NCI-H128 (cell line): ENCODE results near the gene POLR2B.
"Not testable (repeated sequence)": the region's sequence is repeated elsewhere in the genome, so short reads cannot be mapped to it uniquely, and the experiment has no call there.

Experiments used
- DNase-seq: peaks from one replicate; lab custom pipeline; 2025; ENCODE audit not compliant: unreplicated experiment; lab: John Stamatoyannopoulos, UW

POLR2B gene

DNA sequence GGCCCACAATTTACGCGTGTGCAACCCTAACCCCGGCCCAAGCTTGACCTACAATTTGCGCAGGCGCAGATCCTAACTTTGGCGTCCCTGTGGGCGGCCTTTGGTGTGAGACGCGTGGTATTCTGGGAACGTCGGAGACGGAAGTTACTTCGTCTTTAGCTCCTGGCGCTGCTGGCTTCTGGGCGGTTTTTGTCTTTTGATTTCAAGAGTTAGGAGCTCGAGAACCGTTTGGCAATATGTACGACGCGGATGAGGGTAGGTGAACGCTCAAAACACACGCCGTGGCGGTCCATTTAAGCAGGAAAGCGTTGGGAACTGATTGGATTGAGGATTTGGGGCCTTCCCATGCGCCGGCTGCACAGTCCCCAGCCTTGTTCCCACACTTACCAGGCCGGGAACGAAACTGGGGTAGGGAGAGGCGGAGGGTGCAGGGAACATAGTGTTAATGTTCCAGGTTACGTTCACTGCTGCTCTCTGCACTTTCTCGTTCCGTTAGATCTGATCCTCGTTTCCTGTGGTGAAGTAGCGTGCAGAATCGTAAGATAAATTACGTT lies at the start of gene POLR2B:
POLR2B (plus strand) TSS at position 147 of the 554 bp plus-strand sequence; CDS start at position 237, 90 bp downstream.
- peak; percentile 75 for DNase-seq

DNA sequence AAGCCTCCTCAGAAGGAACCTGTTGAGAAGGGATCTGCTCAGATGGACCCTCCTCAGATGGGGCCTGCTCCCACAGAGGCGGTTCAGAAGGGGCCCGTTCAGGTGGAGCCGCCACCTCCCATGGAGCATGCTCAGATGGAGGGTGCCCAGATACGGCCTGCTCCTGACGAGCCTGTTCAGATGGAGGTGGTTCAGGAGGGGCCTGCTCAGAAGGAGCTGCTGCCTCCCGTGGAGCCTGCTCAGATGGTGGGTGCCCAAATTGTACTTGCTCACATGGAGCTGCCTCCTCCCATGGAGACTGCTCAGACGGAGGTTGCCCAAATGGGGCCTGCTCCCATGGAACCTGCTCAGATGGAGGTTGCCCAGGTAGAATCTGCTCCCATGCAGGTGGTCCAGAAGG lies 48.1 kb upstream of the POLR2B start:
- DNase-seq: no peak

DNA sequence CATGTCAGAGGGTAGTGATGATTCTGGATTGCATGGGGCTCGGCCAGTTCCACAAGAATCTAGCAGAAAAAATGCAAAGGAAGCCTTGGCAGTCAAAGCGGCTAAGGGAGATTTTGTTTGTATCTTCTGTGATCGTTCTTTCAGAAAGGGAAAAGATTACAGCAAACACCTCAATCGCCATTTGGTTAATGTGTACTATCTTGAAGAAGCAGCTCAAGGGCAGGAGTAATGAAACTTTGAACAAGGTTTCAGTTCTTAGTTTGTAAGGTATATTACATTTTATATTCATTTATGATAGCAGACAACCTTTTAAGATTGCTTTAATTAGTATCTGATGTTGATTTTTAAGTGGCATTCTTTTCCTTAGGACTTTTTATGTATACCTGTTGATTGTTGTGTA lies 46.8 kb upstream of the POLR2B start:
- no peak for DNase-seq

DNA sequence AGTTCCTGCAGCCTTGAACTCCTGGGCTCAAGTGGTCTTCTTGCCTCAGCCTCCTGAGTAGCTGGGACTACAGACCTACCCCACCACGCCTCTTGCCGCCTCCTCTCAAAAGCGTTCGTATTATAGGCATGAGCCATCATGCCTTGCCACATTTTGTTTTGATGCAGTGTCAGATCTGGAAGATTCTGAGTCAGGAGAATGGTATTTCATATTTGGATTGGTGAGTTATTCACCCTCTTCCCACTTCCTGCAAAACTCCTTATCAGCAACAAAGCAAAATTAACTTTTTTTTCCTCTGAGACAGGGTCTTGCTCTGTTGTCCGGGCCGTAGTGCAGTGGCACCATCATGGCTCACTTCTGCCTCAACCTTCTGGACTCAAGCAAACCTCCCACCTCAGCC lies 41.4 kb upstream of the POLR2B start:
- DNase-seq: no peak

DNA sequence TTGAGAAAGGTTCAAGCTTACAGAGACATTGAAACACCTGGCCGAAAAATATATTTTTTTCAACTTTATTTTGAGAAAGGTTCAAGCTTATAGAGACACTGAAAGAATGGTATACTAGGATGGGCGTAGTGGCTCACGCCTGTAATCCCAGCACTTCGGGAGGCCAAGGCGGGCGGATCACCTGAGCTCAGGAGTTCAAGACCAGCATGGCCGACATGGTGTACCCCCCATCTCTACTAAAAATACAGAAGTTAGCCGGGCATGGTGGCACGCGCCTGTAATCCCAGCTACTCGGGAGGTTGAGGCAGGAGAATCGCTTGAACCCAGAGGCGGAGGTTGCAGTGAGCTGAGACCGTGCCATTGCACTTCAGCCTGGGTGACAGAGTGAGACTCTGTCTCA lies 38.9 kb upstream of the POLR2B start:
- DNase-seq: not testable (repeated sequence)

DNA sequence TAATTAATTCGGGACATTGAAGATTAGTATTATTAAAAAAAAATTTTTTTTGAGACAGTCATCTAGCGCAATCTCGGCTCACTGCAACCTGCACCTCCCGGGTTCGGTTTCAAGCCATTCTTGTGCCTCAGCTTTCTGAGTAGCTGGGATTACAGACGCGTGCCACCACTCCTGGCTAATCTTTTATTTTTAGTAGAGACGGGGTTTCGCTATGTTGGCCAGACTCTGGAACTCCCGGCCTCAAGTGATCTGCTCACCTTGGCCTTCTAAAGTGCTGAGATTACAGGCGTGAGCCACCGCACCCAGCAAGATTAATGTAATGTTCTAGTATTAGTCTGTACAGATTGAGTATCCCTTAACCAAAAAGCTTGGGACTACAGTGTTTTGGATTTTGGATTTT lies 38.3 kb upstream of the POLR2B start:
- DNase-seq: no peak

DNA sequence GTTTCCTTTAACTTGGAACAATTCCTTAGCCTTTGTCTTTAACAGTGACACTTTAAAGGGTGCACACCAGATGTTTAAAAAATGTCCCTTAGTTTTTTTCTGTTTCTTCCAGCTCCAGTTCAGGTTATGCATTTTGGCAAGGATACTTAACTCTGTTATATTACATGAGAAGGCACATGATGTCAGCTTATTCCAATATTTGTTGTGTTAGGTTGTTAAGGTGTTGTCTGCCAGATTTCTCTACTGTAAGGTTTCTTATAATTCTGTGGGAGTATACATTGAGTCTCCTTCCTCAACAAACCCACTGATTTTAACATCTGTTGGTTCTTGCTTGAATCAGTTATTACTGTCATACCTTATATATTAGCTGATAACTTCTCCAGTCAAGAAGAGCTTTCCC lies 37.7 kb upstream of the POLR2B start:
- DNase-seq: no peak

DNA sequence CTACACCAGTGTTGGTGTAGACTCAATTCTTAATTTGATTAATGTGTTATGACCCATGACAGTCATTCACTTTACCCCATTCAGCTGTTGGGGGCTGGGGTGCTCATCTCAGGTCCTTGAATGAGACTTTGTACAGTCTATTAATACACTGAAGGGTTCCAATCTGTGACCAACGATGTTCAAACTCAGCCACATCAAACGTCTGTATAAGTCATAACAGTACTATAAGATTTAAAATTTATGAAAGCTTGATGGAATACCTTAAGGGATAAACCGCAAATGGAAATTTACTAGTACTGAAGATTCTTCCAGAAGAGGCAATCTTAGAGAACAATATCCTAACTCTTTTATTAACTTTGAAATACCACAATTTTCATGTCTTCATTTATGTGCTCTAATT lies 37.3 kb upstream of the POLR2B start:
- no peak for DNase-seq

DNA sequence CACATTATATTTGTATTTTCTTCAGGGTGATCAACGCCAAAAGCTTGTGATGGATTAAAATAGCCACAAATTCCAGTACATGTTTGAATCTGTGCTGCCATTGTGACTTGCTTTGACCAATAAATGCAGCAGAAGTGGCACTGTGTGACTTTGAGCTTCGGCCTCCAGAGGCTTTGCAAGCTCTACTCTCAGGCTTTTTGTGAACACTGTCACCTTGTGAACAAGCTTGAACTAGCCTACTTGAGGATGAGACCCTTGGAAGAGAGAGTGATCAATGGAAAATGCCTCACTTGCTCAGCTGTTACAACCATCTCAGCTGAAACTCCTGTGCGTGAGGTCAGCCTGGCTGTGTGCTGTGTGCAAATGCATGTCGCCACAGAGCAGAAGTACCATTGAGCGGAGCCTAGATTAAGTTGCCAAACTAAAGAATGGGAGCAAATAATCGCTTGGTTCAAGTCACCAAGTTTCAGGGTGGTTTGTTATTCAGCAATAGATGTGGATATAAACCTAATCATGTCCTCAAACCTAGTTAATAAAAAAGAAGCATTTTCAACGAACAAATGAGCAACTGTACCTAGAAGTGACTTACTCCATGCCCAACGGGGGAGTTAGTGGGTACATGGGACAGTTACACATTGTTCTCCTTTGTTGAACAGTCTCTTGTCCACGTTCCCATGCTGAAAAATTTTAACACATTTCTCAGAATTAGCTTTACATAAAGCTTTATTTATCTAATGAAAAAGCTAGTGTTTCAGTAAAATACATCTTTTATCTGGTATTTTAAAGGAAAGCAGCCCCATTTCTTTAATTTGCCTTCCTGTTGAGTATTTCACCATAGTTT lies 24.8 kb upstream of the POLR2B start:
- no peak for DNase-seq

DNA sequence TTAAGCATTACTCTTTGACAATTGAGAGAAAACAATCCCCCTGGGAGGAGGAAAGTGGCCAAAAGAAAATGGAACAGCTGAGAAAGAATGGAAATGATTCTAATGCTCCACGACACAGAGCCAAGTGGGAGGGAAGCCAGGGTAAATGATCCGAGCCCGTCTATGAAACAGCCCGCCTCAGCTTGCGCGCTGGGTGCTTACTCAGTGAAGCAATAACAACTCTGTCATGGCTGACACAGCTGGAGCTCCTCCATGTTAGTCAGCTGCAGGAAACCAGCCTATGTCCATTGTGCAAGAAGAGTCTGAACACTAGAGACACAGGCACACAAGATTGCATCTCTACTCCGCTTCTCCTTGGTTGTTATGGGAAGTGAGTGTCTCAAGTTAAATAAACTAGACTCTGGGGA lies 20.6 kb upstream of the POLR2B start:
- DNase-seq: peak; percentile 18

DNA sequence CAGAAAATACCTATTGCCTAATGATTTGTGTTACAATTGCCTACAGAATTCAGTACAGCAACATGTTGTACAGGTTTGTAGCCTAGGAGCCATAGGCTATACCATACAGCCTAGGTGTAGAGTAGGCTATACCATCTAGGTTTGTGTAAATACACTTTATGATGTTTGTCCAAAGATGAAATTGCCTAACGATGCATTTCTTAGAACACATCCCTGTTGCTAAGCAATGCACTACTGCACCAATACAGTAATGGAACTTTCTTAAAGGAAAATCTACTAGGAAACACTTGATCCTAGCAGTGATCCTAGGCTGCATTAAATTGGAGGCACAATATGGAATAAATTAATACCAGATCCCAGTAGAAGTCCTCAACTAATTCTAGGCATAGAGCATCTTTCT lies 19.6 kb upstream of the POLR2B start:
- no peak for DNase-seq

DNA sequence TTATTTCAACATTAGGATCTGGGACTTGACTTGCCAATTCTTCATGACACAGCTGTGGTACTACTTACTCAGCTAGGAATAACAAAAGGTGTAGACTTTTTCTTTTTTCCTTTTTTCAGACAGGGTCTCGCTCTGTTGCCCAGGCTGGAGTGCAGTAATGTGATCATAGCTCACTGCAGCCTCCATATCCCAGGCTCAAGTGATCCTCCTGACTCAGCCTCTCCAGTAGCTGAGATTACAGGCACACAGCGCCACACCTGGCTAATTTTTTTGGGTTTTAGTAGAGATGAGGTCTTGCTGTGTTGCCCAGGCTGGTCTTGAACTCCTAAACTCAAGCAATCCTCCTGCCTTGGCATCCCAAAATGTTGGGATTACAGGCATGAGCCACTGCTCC lies 17.6 kb upstream of the POLR2B start:
- no peak for DNase-seq

DNA sequence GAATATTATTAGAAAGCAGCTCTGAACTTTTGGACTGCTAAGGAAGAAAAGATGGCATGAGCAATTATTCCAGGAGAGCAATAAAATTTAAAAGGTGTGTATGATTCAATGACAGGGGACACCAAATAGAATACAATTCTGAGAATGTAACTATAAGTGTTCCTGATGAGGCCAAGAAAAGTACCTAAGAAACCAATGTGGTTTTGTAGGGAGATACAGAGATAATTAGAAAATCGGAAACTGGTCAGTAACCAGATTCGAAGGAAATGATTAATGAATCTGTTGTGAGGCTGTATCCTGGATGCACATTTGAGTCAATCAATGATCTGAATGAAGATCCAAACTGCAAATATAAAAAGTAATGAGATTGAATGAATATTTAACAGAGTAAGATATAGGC lies 7.3 kb upstream of the POLR2B start:
- DNase-seq: no peak

DNA sequence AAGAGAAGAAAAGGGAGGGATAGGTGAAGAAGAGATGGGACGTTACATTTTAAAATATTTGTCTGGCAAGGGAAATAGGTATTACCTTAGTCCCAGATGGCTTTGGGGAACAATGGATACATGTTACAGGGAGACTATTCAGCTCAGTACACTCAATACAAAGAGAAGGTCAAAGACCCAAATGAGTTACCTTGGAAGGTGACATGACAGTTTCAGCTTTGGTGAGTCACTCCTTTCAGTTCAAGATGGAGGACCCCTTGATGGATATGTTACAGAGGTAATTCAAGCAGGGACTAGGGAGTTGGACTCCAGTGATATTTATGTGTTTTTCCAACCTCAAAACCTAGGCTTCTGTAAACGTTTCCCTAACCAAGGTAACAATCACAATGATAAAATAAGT lies 6.3 kb upstream of the POLR2B start:
- DNase-seq: no peak

DNA sequence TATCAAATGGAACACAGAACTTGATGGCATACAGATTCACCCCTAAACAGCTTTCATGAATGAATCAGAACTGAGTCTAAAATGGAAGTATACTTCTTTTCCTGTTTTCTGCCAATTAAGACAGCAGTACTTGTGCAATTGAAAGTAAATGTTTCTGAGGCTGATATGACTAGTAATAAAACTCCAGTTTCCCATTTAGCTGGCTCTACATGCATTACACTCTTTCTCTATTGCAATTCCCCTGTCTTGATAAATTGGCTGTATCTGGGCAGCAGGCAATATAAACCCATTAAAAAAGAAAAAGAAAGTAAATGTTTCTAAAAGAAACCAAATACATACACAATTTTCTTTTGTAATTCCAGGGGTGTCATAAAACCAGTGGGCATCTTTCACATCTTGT lies 5.9 kb upstream of the POLR2B start:
- DNase-seq: no peak

DNA sequence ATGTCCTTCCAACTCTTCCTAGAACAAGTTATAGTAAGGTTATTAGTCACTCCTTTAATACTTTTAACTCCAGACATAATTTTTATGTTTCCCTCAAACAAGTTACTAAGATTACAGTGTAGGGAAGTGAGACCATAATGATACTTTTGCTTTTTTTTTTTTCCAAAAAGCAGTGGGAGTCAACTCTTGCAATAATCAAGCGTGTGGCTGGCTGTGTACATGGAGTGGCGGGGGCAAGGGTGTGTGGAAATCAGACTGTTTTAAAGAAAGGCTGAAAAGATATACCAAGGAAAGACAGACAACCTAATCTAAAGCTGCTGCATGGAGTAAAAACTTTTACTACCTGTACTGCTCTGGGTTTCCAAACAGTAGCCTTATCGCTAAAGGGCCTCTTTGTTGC lies 5.4 kb upstream of the POLR2B start:
- no peak for DNase-seq

DNA sequence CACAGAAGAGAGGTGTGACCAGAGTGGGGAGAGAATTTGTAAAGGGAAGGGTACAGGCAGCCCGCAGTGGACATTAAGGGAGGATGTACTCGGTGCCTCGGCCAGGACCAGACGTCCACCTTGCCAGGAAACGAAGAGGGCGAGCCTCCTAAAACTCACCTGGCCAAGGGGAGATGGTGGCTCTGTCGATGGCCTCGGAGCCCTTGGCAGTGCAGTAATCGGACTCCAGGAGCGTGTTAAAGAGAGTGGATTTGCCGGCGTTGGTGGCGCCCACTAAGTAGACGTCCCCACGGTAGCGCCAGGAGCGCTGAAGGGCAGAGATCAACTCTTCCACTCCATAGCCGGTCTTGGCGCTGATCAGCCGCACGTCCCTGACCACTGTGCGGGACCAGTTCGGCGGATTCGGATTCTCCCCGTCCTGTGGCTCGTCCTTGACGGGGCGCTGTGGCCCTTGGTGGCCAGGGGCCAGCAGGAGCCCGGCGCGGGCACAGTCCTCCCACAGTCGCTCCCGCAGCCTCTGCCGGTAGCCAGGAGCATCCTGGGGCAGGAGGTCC lies 2.3 kb upstream of the POLR2B start:
- no peak for DNase-seq

DNA sequence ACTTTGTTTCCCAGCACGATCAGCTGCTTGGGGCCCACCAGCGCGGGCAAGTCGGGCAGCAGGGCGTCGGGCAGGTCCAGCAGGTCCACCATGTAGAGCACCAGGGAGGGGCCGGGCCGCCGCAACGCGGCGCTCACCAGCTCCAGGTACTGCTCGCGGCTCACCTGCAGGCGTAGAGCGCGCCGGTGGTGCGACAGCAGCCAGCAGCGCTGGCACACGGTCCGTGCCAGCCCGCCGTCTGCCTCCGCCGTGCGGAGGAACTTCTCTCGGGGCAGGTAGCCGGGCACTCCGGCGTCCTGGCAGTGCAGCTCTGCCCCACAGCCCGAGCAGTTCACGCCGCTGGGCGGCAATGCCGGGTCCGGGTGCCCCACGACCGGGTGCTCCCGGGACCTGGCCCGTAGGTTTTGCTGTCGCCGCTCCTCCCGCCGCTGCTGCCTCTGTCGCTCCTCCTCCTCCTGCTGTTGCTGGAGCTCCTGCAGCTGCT lies 1.8 kb upstream of the POLR2B start:
- DNase-seq: no peak

DNA sequence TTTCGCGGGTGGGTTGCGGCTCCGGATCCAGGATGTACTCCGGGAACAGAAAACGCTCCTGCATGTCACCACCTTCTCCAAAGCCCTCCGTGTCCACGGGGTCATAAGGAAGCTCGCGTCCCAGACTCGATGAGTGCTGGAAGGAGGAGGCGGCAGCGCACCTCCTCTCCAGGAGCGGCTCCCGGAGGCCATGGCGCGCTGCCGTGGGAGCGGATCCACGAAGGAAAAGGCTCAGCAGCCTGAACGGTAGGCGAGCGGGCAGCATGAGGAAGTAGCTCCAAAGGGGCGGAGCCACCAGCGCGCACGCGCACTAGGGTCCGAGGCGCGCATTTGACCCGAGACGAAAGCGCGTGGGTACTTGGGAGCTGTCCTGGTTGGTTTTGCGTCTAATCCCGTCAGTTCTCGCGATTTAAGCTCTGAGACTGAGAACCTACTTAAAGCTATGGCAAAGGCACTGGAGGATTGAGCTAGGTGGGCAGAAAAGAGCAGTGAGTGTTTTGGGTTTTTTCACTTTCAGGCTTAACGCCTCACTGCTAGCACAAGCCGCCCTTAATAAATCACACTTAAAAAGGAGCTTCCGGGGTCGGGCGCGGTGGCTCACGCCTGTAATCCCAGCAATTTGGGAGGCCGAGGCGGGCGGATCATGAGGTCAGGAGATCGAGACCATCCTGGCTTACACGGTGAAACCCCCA lies 1.2 kb upstream of the POLR2B start, which contains the start of gene NOA1:
NOA1 (minus strand) TSS at position 286 of the 692 bp plus-strand sequence; CDS start at position 265, 21 bp downstream.
- peak; percentile 80 for DNase-seq

DNA sequence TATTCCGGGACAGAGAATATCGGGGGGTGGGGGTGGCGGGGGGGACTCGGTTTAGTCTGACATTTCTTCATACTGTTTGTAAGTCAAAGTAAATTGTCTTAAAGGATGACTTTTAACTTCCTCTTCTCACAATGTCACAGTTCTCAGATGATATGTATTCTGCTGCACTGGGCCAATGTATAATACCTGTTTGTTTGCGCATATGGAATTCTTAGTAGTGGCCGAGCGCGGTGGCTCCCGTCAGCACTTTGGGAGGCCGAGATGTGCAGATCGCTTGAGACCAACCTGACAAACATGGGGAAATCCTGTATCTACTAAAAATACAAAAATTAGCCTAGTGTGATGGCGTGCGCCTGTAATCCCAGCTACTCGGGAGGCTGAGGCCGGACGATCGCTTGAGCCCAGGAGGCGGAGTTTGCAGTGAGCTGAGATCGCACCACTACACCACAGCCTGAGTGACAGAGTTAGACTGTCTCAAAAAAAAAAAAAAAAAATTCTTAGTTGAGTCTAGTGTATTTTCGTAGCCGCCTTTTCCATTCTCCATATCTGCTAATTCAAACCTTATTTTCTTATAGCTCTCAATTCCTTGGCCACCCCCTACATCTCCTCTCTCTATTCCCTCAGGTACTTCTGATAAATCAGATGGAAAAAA lies 851 bp downstream of the POLR2B start:
- DNase-seq: no peak

DNA sequence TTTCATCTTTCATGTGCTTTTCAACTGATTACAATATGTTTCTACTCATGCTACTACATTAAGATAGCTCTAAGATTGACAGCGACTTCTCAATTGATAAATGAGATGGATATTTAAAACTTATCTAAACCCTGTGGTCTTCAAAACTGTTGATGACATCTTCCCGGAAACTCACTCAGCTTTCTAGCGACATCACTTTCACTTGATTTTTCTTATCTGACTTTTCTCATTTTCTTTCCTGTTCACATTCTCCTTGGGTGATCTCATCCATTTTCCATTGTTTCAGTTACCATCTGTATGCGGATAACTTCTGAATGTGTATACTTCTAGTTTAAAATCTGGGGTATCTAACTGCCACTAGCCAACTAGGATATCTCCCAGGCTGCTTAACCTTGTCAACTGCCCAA lies 3.1 kb downstream of the POLR2B start:
- DNase-seq: no peak
